DND-41 (cell line): Measurements from ENCODE around the gene SHROOM1.

ENCODE experiments used
- CTCF ChIP-seq: IDR thresholded peaks from 2 replicates; pipeline ENCODE4 v1.5.1; 2012; ENCODE audit warnings: borderline replicate concordance, low read length, moderate library complexity, mild to moderate bottlenecking; ENCODE audit not compliant: poor library complexity, severe bottlenecking; ENCODE audit errors: extremely low read depth
- EZH2 ChIP-seq: IDR thresholded peaks from 3 replicates; pipeline ENCODE4 v1.6.1; 2012; ENCODE audit warnings: borderline replicate concordance, low read depth, mild to moderate bottlenecking, moderate library complexity, low read length, inconsistent platforms; ENCODE audit not compliant: severe bottlenecking

GRCh38 chr5:132873119-132873929, 42.9 kb upstream of the SHROOM1 start, which contains the start of gene LEAP2:
- TF ChIP-seq CTCF (no peak), EZH2 (no peak)
